Stimulated activated CD4-positive, alpha-beta T cell treated with anti-CD3 and anti-CD28 coated beads, Interleukin-12 subunit alpha, Interleukin-12 subunit beta, amount 100 ng/mL, for 4 hours (primary cell): Measurements from ENCODE around the gene CLTB.

ENCODE experiments used
- DNase-seq: peaks from one replicate; pipeline ENCODE4 v3.0.0-alpha.2; 2020

CLTB gene

GRCh38 chr5:176379881-176380280 is 36.5 kb downstream of the CLTB start:
- no peak for DNase-seq

- no peak for DNase-seq
These were observed 43.1 kb downstream of the CLTB start for GRCh38 chr5:176373100-176373818.

- no peak for DNase-seq
These were observed 44.5 kb downstream of the CLTB start for GRCh38 chr5:176371621-176372539.

GRCh38 chr5:176369934-176370711 is 46.2 kb downstream of the CLTB start:
- DNase-seq, result no peak

- no peak for DNase-seq
These were observed 47.6 kb downstream of the CLTB start for GRCh38 chr5:176368726-176369125.

- DNase-seq, result no peak
These were observed 50.0 kb downstream of the CLTB start for GRCh38 chr5:176366232-176366894.

- DNase-seq, result peak; percentile 69
These were observed 50.7 kb downstream of the CLTB start, which contains the start of gene ARL10 for GRCh38 chr5:176365351-176366231. Gene ARL10 (plus strand): TSS chr5:176365487. CDS start chr5:176365564, 77 bp downstream.

- no peak for DNase-seq
These were observed 51.5 kb downstream of the CLTB start for GRCh38 chr5:176364765-176365350.

- DNase-seq, result no peak
These were observed 54.2 kb downstream of the CLTB start for GRCh38 chr5:176362233-176362490.

GRCh38 chr5:176361437-176362232 is 54.7 kb downstream of the CLTB start, which contains the start of gene KIAA1191:
Gene KIAA1191 (minus strand): TSS chr5:176361764. CDS start chr5:176359508, 2,256 bp downstream.
- DNase-seq, result peak; percentile 92

- no peak for DNase-seq
These were observed 55.4 kb downstream of the CLTB start for GRCh38 chr5:176360894-176361436.

GRCh38 chr5:176359658-176360057 is 56.7 kb downstream of the CLTB start:
- DNase-seq, result no peak

- DNase-seq, result no peak
These were observed 60.2 kb downstream of the CLTB start for GRCh38 chr5:176356179-176356566.

GRCh38 chr5:176355400-176356178 is 60.8 kb downstream of the CLTB start:
- DNase-seq, result no peak

- DNase-seq, result no peak
These were observed 62.8 kb downstream of the CLTB start for GRCh38 chr5:176353533-176353932.

GRCh38 chr5:176352116-176352878 is 64.0 kb downstream of the CLTB start:
- no peak for DNase-seq

GRCh38 chr5:176350416-176350815 is 65.9 kb downstream of the CLTB start:
- no peak for DNase-seq

GRCh38 chr5:176342766-176343458 is 73.4 kb downstream of the CLTB start:
- no peak for DNase-seq
